ENCODE results near the gene DPY19L2.
"Not testable (repeated sequence)": the region's sequence is repeated elsewhere in the genome, so short reads cannot be mapped to it uniquely, and the experiment has no call there.

DNA sequence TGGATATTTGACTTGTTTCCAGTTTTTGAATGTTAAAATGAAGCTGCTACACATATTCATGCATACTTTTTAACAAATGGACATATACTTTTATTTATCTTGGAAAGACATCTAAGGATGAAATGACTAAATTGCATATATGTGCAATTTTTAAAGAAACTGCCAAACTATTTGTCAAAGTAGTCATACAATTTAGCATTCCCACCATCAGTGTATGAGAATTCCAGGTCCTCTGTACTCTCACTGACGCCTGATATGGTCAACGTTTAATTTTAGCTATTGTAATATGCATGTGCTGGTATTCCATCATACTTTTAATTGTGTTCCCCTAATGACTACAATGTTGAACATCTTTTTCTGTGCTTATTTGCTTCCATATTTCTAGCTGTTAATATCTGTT is 22.5 kb upstream of the DPY19L2 start:
- TF ChIP-seq, protein P1, sequence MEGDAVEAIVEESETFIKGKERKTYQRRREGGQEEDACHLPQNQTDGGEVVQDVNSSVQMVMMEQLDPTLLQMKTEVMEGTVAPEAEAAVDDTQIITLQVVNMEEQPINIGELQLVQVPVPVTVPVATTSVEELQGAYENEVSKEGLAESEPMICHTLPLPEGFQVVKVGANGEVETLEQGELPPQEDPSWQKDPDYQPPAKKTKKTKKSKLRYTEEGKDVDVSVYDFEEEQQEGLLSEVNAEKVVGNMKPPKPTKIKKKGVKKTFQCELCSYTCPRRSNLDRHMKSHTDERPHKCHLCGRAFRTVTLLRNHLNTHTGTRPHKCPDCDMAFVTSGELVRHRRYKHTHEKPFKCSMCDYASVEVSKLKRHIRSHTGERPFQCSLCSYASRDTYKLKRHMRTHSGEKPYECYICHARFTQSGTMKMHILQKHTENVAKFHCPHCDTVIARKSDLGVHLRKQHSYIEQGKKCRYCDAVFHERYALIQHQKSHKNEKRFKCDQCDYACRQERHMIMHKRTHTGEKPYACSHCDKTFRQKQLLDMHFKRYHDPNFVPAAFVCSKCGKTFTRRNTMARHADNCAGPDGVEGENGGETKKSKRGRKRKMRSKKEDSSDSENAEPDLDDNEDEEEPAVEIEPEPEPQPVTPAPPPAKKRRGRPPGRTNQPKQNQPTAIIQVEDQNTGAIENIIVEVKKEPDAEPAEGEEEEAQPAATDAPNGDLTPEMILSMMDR (IDR thresholded peaks at IDR 0.05) = not testable (repeated sequence)
- not testable (repeated sequence) for TF ChIP-seq EZH2 (IDR thresholded peaks at IDR 0.05; ENCODE audit: borderline replicate concordance, insufficient read depth, low read depth, low read length, poor library complexity, severe bottlenecking)
